Stimulated activated CD8-positive, alpha-beta memory T cell treated with anti-CD3 and anti-CD28 coated beads, Interleukin-2, amount 100 ng/mL, for 48 hours (primary cell): ENCODE measurements around the gene SLC16A3.
A peak's percentile ranks its signal among the peaks of the same experiment; 100 is the strongest.

ENCODE experiments used
- DNase-seq, 2 donors: peaks; one replicate each; pipeline ENCODE4 v3.0.0-alpha.2; 2020; ENCODE audit warnings: low read depth in 2 of 2

Gene SLC16A3

DNA sequence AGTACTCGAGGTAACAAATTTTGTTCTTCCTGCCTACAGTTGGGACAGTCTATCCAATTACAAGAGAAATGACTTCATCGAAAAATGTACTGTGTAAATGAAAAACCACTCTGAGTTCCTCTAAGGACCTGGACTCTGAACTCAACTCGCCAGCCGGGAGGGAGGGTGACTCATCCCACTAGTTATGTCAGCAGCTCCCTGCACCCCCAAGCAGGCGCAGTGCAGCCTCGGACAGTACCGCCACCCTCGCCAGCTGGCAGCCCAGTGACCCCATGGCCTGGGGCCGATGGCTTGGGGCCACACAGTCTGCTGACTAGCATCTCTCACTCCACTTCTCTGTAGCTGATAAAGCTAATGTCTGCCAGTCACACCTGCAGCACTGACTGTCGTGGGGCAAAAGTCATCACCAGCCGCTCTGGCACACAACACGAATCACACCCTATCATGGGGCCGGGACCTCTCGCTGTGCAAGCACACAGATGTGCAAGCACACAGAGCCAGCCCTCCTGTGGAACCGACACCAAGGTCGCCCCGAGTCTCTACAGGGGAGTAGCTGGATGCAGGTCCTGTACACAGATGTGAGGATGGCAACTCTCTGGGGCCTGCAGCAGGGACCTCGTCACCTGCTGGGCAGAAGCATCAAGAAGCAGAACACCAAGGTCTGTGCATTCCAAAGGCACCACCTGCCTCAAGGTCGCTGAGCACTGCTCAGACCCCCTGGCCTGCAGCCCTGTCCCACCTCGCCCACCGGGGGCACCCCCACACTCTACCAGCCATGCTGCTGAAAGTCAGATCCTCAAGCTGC, 38.9 kb downstream of the SLC16A3 start:
- peak in 1 of 2 donors; percentile 33 for DNase-seq

DNA sequence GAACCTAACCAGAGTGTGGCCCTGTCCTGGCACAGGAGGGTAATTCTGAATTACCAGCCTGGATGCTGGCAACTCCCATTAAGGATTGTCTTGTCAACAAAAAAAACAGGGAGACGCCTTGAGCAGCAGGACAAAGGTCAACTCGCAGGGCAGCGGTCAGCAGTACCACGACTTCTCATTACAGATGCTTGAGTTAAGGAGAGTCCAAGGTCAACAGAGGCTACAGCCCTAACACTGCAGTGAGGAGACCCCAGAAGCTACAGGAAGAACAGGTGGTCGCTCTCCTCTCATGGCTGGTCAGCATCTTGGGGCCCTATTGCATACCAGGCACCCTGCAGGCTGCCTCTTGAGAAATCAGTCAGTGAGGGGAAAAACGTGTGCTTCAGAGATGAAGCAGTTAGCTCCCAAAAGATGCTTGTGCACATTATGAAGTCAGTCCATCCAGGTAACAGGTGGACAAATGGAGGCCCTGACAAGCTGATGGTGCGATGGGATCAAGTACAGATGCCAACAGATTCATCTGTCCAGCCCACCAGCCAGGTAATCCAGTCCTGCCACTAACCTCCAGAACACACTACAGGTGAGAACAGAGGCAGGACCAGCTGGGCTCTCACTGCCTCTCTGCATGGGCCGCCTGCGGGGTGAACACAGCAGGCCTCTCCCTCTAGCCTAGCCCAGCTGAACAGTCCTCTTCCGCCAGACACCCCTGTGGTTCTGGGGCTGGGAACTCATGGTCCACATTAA, 40.5 kb downstream of the SLC16A3 start:
- no peak for DNase-seq

DNA sequence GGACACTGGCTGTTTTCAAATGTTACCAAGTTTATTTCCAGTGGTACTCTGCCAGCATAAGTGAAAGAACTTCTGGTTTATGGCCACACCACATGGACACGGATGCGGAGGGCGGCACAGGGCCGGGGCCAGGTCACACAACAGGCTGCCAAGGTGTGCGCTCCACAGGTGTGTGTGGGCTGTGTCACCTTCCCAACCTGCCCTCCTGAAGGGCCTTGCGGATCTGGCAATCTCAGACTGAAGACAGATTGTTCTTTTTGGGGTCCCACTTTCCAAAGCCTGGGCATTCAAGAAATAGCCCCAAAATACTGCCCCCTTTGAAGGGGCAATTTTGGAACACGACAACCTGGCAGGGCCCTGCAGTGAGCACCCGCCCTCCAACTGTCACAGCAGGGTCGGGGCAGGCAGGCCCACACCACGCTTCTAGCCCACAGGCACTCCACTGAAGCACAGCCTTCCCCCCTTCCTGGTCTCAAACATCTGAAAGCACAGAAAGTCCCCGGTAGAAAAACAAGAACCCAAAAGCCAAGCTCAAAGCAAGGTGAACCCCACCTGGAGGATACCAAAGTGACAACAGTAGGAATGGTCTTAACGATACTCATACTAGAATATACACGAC, 41.1 kb downstream of the SLC16A3 start:
- DNase-seq, result no peak

DNA sequence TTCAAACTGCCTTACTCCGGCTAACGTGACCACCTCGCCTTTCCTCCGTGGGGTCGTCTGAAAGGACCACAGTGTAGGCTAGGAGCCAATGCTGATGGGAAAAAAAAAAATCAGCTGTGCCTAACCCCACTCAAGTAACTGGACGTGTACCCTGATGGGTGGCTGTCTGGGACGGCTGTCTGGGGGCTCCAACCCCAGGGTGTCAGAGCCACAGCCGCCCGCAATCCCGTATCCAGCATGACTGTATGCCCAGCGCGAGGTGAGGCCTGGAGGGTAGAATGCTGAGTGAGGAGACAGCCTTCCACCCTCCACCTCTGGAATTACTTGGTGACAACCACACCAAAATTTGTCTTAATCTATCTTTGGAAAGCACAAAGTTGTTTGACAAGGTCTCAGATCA, 41.8 kb downstream of the SLC16A3 start:
- no peak for DNase-seq

DNA sequence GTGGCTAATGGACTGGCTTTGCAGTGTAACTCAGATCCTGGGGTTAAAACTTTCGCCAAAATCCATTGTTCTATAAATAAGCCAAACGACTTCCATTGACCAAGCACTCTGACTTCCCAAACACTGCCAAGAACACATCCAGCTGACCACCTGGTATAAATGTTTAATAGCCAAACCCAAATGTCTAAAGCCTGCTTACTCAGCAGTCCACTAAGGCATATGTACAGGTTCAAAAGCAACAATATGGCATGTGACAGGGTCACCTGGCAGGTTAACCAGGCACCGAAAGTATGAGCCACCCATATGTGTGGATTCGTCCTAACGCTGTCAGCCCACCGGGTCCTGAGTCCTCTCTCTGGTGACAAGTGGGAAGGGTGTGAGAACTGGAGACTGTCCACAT, 42.6 kb downstream of the SLC16A3 start:
- no peak for DNase-seq

DNA sequence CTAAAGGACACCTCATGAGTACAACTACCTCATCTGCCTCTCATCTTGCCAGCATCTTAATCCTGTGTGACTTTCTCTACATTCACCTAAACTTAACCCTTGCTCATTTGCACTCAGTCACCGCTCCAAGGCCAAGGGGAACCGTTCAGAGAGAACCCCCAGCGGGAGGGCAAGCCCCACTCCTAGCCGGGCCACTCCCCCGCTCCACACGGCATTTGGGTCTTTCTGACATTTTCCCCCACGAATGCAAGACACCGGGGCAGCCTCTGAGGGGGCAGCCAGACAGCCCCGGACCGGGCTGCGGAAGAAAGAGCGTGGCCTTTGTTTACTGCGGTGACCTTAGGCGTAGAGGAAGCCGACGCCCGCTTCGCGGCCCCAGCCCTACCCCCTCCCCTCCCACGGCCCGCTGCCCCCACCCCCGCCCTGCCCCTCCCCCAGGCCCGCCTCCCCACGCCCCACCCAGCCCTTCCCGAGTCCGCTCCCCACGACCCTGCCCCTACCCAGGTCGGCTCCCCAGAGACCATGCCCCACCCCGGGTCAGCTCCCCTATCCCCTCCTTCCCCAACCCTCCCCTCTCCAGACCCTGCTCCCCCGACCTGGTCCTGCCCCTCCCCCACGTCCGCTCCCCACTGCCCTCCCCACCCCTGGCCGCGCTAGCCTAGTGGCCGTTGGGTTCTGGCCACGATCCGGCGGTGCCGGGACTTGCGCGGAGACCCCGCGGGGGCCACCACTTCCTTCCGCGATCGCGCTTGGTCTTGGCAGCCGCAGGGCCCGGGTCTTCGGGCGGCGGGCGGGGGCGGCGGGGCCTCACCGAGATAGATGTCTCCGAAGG, 43.9 kb downstream of the SLC16A3 start:
- no peak for DNase-seq

DNA sequence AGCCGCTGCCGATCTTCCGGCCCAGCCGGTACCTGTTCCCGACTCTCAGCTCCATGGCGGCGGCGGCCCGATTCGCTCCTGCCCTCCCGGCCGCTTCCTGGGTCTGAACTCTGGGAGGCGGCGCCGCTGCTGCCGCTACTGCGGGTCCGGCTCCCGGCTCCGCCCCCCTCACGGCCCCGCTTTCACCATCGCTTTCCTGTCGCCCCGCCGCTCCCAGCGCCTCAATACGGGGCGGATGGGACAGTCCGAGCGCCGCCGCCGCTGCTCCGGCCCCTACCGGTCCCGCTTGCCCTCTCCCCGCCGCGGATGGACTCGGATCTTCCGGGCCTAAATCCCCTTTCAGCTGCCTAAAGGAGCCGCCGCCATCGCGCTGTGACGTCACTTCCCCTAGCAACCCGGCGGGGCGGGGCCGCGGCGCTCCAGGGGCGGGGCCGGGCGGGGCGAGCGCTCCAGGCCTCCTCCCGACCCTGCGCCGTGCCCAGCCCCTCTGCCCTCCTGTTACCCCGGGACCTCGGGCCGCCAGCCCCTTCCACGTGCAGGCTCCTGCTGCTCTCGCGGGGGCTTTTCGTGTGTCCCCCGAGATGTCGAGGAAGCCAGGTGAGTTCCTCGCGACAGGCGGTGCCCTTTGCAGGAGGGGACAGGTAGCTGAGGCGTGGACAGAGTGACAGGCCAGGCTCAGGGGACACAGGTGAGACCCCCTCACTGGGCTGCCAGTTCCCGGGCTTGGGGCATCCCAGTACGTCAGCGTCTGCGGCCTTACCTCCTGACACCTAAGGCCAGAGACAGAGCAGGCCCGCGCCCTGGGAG, 44.7 kb downstream of the SLC16A3 start, which contains the start of gene CSNK1D:
Gene CSNK1D, minus strand, starts transcription at position 374 of the 807 bp plus-strand sequence. Its CDS starts 319 bp downstream, at position 55.
- DNase-seq, result peak; percentile 89 to 90

DNA sequence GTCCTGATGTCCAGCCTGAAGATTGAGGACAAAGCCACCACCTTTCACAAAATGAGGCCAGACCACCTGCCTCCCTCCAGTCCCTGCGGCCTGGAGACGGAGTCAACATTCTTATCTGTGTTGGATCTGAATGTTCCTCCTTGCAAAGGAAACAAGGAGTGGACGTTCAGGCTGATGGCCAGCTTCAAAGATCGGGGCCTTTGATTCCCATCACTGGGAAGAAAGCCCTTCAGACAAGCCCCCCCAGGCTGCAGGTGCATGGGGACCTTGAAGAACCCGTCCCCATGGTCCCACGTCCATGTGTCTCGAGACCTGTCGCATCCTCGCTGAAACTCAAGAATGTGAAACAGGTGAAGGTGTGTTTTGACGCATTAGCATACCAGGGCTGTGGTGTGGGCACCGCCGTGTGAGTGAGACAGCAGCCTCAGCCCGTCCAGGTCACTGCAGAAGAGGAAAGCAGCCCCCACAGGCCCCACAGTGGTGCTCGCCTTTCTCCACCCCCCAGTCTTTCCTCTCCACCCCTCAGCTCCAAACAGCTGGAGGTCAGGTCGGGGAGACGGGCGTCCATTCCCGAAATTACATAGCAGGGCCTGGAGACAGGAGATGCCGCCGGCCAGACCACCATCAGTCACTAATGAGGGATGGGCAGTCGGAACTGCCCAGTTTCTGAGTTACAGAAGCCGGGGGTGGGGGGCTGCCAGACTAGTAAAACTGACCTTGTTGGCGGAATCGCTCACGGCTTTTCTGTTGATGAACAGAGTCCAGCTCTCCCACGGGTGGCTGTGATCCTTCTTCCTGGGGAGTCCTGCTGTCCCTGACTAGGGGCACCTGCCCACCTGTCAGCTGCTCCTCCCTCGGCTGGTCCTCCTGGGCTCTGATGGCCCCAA, 45.5 kb downstream of the SLC16A3 start:
- DNase-seq, result no peak

DNA sequence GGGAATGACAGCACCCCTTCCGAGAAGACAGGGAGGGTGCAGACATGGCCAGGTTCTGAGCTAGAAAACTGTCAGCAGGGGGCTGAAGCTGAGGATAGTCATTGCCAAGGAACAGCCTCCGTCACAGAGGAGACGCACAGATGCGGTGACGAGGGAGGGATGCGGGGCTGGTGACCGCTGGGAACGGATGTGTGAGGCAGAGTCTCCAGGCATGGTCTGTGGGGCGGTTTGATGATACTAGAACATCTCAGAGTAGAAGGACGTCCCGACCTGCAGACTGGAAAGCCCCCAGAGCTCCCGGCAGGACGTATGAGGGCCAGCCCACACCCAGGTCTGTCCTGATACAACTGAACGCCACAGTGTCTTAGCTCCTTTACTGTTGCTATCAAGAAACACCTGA, 46.5 kb downstream of the SLC16A3 start:
- no peak for DNase-seq

DNA sequence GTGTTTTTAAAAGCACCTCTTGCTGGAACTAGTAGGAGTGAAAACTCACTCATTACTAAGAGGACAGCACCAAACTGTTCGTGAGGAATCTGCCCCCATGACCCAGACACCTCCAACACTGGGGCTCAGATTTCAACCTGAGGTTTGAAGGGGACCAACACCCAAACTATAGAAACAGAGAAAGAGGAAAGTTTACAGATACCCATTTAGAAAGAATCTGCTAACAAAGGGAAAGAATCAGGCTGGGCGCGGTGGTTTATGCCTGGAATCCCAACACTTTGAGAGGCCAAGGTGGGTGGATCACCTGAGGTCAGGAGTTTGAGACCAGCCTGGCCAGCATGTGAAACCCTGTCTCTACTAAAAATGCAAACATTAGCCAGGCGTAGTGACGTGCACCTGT, 48.1 kb downstream of the SLC16A3 start:
- no peak for DNase-seq

DNA sequence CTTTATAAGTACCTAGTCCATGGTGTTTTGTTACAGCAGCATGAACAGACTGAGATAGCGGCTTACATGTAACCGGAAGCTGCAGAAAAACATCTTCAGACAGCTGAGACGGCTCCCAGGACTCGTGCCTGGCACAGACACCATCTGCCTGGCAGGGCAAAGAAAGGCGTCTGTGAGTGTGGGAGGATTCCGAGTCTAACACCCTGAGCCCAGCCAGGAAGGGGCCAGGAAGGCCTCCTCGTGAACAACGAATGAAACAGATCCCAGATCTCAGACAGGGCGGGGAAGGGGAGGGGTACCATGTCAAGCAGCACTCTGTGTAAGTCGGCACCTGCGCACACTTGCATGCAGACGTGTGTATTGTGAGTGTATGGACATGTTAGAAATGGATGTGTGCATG, 49.0 kb downstream of the SLC16A3 start:
- no peak for DNase-seq

DNA sequence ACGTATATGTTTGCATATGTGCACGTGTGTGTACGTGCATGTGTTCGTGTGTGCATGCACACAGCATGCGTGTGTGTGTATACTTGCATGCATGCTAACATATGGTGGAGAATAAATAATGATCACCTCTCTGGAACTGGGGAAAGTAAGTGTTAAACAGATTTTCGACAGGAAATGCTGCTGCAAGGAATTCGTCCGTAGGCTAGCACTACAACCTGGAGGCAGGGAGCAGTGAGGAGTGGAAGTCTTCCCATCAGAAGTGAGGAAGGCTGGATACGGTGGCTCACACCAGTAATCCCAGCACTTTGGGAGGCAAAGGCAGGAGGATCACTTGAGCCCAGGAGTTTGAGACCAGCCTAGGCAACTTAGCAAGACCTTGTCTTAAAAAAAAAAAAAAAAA, 49.5 kb downstream of the SLC16A3 start:
- no peak for DNase-seq

DNA sequence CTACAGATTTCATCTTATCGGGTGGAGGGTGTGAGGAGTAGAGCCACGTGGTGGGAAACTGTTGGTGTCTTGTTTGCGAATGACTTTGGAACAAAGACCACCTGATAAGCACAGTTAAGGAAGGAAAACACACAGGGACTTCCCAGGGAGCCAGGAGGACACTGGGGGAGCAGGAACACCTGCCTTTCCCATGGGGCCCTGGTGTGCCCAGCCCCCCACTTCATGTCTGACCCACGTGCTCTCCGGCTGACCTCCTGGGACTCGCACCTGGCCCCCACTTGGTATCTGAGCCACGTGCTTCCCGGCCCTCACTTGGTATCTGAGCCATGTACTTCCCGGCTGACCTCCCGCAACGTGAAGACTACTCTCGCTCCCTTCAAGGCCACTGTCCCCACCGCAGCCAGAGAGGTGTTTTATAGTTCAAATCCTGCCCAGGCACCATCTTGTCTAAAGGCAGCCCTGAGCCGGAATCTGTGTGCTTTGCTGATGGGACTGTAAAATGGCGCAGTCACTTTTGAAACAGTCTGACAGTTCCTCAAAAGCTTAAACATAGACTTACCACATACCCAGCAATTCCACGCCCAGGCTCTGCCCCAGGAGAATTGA, 50.0 kb downstream of the SLC16A3 start:
- DNase-seq, result no peak

DNA sequence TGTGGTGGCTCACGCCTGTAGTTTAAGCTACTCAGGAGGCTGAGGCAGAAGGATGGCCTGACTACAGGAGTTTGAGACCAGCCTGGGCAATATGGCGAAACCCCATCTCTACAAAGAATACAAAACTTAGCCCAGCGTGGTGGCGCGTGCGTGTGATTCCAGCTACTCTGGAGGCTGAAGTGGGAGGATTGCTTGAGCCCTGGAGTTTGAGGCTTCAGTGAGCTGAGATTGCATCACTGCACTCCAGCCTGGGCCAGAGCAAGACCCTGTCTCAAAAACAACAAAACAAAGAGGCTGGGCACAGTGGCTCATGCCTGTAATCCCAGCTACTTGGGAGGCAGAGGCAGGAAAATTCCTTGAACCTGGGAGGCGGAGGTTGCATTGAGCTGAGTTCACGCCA, 51.7 kb downstream of the SLC16A3 start:
- DNase-seq, result no peak

DNA sequence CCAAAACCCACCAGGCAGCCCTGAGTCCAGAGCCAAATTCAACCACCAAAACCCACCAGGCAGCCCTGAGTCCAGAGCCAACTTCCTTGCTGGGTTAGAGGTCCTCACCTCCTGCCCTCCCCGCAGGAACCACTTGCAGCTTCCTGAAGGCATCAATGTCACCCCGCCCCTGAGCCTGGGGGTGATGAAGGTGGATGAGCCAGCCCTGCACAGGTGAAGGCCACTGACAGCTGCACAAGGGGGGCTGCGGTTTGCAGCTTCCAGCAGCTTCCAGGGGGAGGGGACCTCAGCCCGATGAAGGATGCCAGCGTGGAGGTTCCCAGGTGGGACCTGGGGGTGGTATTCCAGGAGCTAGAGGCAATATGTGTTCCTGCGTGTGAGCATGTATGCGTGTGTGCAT, 52.2 kb downstream of the SLC16A3 start:
- no peak for DNase-seq

DNA sequence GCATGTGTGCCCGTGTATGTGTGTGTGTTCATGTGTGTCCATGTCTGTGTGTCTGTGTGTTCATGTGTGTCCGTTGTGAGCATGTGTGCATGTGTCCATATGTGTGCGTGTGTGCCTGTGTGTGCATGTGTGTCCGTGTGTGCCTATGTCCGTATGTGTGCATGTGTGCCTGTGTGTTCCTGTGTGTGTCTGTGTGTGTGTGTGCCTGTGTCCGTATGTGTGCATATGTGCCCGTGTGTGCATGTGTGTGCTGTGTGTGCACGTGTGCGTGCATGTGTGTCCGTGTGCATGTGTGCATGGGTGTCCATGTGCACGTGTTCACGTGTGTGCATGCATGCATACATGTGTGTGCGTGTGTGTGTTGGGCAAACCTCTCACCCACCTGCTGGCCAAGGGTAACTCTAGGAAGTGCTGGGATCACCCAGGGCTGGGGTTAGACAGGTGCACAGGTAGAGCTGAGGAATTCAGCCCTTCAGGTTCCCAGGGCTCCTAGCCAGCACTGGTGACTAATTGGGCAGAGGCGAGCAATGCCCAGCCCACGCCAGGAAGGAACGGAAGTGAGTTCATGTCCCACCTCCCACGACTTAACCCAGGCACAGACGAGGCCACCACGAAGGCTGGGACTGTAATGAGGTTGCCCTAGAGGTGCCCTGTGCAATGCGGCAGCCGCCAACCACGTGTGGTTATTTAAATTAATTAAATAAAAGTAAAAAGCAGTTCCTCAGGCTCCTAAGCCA, 52.8 kb downstream of the SLC16A3 start:
- DNase-seq, result no peak

DNA sequence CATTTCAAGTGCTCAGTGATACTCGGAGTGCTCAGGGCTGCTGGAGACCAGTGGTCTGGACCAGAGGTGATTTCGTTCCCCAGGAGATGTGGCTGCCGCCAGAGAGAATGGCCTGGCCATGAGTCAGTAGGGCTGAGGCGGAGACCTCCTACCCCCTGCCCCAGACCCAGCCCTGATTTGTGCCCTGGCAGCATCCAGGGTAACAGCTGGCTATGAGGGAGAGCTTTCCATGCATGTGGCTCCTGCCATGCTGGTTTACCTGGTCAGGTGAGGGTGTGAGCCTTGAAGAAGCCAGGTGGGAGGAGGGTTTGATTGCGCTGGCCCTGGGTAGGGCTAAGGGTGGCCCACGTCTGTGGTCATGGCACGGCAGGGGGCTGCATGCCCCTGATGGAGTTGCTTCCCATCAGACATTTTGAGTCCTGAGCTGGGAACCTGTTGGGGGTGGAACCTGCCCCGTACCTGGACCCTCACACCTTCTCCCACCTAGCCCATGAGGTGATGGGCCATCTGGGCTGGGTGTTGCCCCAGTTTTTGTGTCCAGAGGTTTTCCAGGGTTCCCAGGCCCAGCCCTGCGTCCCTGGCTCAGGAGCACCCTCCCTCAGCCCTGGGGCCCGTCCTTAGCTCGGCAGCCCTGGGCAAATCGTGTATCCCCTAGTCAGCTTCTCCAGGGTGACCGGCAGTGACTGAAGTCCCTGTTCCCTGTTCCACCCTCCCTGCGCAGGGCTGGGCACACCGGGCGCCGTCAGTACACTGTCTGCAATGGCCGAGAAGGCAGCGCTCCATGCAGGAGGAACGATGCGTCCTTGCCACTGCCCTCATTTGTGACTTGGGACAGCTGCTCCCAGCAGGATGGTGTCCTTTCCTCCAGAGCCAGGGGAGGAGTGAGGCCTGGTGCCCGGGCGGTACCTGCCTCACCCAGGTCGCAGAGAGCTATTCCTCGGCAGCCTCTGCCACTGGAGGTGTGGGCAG, 53.7 kb downstream of the SLC16A3 start:
- DNase-seq, result no peak
